WI38 (cell line): ENCODE results near the gene CCDC77.
"Not testable (repeated sequence)": the region's sequence is repeated elsewhere in the genome, so short reads cannot be mapped to it uniquely, and the experiment has no call there.

ENCODE experiments used
- H3K4me3 ChIP-seq: 2 replicates; pipeline ENCODE4 v1.5.1; 2011; ENCODE audit warnings: low read depth, mild to moderate bottlenecking, control low read depth, low read length
- TF ChIP-seq, protein P1 (sequence below): IDR thresholded peaks from 2 replicates; pipeline ENCODE4 v1.5.1; 2012; ENCODE audit warnings: low read depth, mild to moderate bottlenecking, control low read depth, low read length

CCDC77 gene

GRCh38 chr12:401235-402028 is at the start of gene CCDC77:
Gene CCDC77 (plus strand): TSS chr12:401644. CDS start chr12:409384, 7,740 bp downstream.
- TF ChIP-seq, protein P1, sequence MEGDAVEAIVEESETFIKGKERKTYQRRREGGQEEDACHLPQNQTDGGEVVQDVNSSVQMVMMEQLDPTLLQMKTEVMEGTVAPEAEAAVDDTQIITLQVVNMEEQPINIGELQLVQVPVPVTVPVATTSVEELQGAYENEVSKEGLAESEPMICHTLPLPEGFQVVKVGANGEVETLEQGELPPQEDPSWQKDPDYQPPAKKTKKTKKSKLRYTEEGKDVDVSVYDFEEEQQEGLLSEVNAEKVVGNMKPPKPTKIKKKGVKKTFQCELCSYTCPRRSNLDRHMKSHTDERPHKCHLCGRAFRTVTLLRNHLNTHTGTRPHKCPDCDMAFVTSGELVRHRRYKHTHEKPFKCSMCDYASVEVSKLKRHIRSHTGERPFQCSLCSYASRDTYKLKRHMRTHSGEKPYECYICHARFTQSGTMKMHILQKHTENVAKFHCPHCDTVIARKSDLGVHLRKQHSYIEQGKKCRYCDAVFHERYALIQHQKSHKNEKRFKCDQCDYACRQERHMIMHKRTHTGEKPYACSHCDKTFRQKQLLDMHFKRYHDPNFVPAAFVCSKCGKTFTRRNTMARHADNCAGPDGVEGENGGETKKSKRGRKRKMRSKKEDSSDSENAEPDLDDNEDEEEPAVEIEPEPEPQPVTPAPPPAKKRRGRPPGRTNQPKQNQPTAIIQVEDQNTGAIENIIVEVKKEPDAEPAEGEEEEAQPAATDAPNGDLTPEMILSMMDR: no peak
- peak within 1 kb of the TSS; percentile 95 for H3K4me3 ChIP-seq

DNA sequence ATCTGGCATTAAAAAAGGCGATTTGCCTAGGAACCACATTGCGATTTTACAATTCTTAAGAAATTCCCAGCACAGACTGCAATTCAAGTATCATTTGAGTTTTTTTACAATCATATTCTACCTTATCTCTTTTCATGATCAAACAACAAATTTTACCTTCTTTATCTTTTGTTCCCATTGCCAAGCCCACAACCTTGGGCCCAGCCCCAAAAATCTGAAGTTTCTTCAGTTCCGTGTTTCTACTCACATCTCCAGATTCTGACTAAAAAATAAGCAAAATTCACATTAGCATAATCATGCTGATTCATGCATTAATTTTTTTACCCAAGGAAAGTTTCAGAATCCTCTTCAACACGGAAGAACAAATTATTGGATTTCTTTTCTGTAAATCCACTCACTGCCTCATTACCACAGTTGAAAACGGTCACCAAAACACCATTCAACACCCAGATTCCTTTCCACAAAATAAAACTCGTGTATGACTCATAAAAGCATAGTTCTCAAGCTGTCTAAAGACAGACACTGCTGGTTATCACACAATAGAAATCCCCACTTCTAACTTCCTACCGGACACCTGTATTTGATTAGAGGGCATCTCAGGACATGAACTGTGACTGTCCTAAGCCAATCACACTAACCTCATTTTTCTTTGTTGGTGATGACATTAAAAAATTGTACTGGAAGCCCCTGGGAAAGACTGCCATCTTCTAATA is 45.0 kb upstream of the CCDC77 start:
- TF ChIP-seq, protein P1: no peak
- no peak overlapping the region for H3K4me3 ChIP-seq

DNA sequence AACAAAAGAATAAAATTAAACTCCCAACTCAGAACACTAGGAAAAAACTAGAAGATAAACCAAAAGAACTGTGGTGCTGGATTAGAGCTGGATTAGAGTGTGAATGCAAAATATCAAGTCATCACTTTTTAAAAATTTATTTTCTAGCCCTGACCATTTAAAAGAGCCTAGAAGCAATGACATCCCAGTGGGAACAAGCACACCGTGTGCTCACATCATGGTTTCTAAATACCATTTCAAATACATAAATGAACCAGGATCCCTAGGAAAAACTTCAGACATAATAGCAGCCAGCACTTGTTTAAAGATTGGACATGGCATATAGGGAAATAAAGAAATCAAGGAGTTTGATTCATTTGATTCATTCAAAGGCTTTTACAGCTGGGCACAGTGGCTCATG is 42.4 kb upstream of the CCDC77 start:
- H3K4me3 ChIP-seq: no peak overlapping the region
- TF ChIP-seq, protein P1: no peak

GRCh38 chr12:366820-367219 is 34.6 kb upstream of the CCDC77 start:
- H3K4me3 ChIP-seq: no peak overlapping the region
- TF ChIP-seq, protein P1: no peak

GRCh38 chr12:367972-368371 is 33.5 kb upstream of the CCDC77 start:
- TF ChIP-seq, protein P1: no peak
- no peak overlapping the region for H3K4me3 ChIP-seq

DNA sequence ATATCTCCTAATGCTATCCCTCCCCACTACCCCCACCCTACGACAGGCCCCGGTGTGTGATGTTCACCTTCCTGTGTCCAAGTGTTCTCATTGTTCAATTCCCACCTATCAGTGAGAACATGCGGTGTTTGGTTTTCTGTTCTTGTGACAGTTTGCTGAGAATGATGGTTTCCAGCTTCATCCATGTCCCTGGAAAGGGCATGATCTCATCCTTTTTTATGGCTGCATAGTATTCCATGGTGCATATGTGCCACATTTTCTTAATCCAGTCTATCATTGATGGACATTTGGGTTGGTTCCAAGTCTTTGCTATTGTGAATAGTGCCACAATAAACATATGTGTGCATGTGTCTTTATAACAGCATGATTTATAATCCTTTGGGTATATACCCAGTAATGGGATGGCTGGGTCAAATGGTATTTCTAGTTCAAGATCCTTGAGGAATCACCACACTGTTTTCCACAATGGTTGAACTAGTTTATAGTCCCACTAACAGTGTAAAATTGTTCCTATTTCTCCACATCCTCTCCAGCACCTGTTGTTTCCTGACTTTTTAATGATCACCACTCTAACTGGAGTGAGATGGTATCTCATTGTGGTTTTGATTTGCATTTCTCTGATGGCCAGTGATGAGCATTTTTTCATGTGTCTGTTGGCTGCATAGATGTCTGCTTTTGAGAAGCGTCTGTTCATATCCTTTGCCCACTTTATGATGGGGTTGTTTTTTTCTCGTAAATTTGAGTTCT is 30.5 kb upstream of the CCDC77 start:
- not testable (repeated sequence) for H3K4me3 ChIP-seq

DNA sequence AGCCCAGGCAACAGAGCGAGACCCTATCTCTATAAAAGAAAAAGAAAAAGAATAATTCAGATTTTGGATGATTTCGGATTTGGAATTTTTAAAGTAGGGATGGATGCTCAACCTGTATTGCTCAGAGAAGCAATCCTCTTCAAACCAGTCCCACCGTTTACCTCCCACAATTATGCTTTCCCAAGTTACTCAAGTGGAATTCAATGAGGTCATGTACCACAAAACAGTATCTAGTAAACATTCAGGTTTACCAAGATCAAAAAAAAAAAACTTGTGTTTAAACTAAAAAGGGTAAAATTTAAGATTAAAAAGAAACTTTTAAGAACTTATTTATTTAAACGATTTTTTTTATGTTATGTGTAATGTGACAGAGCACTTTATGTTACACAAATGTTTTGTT is 14.8 kb upstream of the CCDC77 start:
- TF ChIP-seq, protein P1: no peak
- peak overlapping the region; percentile 78 for H3K4me3 ChIP-seq
